ENCODE measurements around the gene CCL21.

DNA sequence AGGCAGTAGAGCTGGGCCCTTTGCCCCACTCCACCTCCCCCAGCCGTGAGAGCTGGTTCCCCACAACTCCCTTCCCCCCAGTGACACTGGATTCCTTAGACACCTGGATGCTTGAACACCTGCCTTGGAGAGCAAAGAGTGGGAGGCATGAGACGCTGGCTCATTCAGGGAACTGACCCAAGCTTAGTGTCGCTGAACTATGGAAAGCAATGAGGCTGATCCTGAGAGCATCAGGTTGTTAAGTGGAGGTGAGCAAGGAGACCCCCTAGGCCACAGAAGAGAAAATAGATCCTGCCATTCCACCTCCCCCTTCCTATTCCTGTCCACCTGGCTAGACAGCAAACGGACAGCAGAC is 20.8 kb downstream of the CCL21 start:
- TF ChIP-seq, protein P1, sequence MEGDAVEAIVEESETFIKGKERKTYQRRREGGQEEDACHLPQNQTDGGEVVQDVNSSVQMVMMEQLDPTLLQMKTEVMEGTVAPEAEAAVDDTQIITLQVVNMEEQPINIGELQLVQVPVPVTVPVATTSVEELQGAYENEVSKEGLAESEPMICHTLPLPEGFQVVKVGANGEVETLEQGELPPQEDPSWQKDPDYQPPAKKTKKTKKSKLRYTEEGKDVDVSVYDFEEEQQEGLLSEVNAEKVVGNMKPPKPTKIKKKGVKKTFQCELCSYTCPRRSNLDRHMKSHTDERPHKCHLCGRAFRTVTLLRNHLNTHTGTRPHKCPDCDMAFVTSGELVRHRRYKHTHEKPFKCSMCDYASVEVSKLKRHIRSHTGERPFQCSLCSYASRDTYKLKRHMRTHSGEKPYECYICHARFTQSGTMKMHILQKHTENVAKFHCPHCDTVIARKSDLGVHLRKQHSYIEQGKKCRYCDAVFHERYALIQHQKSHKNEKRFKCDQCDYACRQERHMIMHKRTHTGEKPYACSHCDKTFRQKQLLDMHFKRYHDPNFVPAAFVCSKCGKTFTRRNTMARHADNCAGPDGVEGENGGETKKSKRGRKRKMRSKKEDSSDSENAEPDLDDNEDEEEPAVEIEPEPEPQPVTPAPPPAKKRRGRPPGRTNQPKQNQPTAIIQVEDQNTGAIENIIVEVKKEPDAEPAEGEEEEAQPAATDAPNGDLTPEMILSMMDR (IDR thresholded peaks at IDR 0.05; ENCODE audit: poor library complexity) = no peak
- no peak for TF ChIP-seq EZH2 (IDR thresholded peaks at IDR 0.05; ENCODE audit: borderline replicate concordance)

Measured in hepatocyte (in vitro differentiated cells).